ENCODE measurements around the gene LRRC8C.

DNA sequence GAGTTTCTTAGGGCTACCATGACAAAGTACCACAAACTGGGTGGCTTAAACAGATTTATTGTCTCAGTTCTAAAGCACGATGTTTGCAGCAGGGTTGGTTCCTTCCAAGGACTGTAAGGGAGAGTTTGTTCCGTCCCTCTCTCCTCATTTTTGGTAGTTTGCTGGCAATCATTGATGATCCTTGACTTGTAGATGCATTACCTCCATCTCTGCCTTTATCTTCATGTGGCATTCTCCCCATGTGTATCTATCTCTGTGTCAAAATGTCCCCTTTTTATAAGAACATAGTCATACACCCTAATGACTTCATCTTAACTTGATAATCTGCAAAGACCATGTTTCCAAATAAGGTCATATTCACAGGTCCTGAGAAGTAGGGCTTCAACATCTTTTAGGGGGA lies 90.2 kb downstream of the LRRC8C start:
- TF ChIP-seq, protein P1, sequence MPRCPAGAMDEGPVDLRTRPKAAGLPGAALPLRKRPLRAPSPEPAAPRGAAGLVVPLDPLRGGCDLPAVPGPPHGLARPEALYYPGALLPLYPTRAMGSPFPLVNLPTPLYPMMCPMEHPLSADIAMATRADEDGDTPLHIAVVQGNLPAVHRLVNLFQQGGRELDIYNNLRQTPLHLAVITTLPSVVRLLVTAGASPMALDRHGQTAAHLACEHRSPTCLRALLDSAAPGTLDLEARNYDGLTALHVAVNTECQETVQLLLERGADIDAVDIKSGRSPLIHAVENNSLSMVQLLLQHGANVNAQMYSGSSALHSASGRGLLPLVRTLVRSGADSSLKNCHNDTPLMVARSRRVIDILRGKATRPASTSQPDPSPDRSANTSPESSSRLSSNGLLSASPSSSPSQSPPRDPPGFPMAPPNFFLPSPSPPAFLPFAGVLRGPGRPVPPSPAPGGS (IDR thresholded peaks at IDR 0.05; ENCODE audit: borderline replicate concordance, insufficient read depth, low read depth, low read length, poor library complexity, severe bottlenecking), result no peak
- no peak for TF ChIP-seq EP300 (IDR thresholded peaks at IDR 0.05; ENCODE audit: borderline replicate concordance in 1 of 2, control insufficient read depth in 1 of 2, low read depth in 2 of 2, low read length in 2 of 2)
- TF ChIP-seq HDGF (IDR thresholded peaks at IDR 0.05), result no peak
- no peak for TF ChIP-seq EZH2 (IDR thresholded peaks at IDR 0.05; ENCODE audit: borderline replicate concordance, control insufficient read depth, low read depth, low read length)
- TF ChIP-seq CEBPB (IDR thresholded peaks at IDR 0.05; ENCODE audit: borderline replicate concordance in 1 of 2, low read depth in 2 of 2, low read length in 2 of 2), result no peak
- TF ChIP-seq NFYA (IDR thresholded peaks at IDR 0.05; ENCODE audit: borderline replicate concordance, low read depth, low read length), result no peak
- TF ChIP-seq, protein P2, sequence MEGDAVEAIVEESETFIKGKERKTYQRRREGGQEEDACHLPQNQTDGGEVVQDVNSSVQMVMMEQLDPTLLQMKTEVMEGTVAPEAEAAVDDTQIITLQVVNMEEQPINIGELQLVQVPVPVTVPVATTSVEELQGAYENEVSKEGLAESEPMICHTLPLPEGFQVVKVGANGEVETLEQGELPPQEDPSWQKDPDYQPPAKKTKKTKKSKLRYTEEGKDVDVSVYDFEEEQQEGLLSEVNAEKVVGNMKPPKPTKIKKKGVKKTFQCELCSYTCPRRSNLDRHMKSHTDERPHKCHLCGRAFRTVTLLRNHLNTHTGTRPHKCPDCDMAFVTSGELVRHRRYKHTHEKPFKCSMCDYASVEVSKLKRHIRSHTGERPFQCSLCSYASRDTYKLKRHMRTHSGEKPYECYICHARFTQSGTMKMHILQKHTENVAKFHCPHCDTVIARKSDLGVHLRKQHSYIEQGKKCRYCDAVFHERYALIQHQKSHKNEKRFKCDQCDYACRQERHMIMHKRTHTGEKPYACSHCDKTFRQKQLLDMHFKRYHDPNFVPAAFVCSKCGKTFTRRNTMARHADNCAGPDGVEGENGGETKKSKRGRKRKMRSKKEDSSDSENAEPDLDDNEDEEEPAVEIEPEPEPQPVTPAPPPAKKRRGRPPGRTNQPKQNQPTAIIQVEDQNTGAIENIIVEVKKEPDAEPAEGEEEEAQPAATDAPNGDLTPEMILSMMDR (IDR thresholded peaks at IDR 0.05 in 2 of 3, conservative IDR thresholded peaks at IDR 0.05 in 1 of 3; ENCODE audit: control insufficient read depth in 2 of 3, extremely low read depth in 1 of 3, insufficient read depth in 1 of 3, low read depth in 3 of 3, low read length in 3 of 3), result no peak
- TF ChIP-seq SRF (IDR thresholded peaks at IDR 0.05; ENCODE audit: low read depth in 2 of 2, low read length in 2 of 2), result no peak
- TF ChIP-seq NFYB (IDR thresholded peaks at IDR 0.05; ENCODE audit: insufficient read depth, low read depth, low read length), result no peak
- no peak for TF ChIP-seq POLR2AphosphoS5 (IDR thresholded peaks at IDR 0.05; ENCODE audit: low read length)
- TF ChIP-seq ZNF274 (IDR thresholded peaks at IDR 0.05; ENCODE audit: insufficient read depth, insufficient read length), result no peak
- TF ChIP-seq MXI1 (IDR thresholded peaks at IDR 0.05; ENCODE audit: low read depth, low read length), result no peak
- no peak for TF ChIP-seq YY1 (IDR thresholded peaks at IDR 0.05; ENCODE audit: low read depth, low read length)
- TF ChIP-seq, protein P3, sequence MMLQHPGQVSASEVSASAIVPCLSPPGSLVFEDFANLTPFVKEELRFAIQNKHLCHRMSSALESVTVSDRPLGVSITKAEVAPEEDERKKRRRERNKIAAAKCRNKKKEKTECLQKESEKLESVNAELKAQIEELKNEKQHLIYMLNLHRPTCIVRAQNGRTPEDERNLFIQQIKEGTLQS (IDR thresholded peaks at IDR 0.05; ENCODE audit: borderline replicate concordance, extremely low read depth, low read depth, low read length), result no peak
